Measurements from ENCODE around the gene HOXA2.

Gene HOXA2

GRCh38 chr7:27111751-27112277 is 9.3 kb upstream of the HOXA2 start:
- no peak for DNase-seq (ENCODE audit: low spot score)

- no peak for DNase-seq (ENCODE audit: low spot score)
These were observed 8.7 kb upstream of the HOXA2 start for GRCh38 chr7:27111042-27111750.

GRCh38 chr7:27110186-27111031 is 7.9 kb upstream of the HOXA2 start:
- DNase-seq (ENCODE audit: low spot score): no peak

- DNase-seq (ENCODE audit: low spot score): no peak
These were observed 7.1 kb upstream of the HOXA2 start for GRCh38 chr7:27109466-27110185.

GRCh38 chr7:27108390-27109127 is 6.1 kb upstream of the HOXA2 start:
- DNase-seq (ENCODE audit: low spot score): no peak

DNA sequence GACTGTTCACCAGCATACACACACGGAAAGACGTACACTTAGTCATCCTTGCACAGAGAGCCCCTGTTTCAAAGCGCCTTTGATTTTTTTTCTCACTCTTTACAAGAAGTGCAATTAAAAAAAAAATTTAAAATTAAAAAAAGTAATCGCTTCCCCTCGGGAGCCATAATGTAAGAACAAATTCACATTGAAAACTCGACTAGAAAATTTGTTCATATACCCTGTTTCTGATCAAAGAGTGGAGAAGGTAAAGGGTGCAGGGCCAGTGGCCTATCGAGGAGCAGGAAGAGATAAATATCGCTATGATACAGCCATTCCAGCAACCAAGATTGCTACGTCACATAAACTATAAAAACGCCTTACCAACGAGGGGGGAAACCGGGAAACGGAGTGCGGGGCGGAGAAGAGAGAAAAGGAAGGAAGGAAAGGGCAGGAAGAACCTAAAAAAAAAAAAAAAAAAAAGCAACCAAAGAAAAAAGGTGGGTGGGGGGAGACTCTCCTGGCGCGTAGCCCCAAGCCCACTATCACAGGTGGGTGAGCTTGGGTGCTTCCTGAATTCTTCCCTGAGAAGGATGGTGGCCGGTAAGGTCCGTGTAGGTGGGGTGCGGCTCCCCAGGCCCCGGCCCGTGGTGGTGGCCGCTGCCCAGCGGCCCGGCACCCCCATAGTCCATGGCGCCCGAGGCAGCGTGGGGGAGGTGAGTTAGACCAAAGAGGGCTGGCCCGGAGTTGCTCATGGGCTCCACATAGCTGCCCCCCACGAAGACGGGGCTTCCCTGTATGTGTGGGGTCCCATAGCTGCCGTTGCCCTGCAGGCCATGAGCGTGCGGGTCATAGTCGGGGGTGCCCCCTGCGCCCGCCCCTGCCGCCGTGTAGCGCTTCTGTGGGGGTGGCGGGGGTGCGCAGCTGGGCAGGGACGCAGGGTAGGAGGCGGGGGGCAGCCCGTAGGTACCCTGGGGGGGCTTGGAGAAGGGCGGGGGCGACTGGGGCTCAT is 5.2 kb upstream of the HOXA2 start:
- DNase-seq (ENCODE audit: low spot score): no peak

DNA sequence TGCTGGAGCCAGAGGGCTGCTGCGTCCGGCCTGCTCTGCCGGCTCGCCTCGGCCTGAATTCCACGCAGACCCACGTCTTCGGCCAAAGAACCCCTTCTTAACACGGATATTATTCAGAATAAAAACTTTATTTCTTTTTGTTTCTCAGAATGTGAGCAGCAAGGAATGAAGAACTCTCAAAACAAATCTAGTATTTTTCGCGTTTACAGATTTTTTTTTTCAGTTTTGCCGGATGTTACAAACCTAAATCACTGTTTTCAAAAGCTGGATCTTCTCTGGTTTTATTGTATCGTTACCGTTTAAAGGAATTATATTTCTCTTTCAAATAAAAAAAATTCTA is 4.4 kb upstream of the HOXA2 start:
- DNase-seq (ENCODE audit: low spot score): no peak

GRCh38 chr7:27106181-27106900 is 3.9 kb upstream of the HOXA2 start:
- no peak for DNase-seq (ENCODE audit: low spot score)

GRCh38 chr7:27105301-27106031 is 3.0 kb upstream of the HOXA2 start:
- no peak for DNase-seq (ENCODE audit: low spot score)

GRCh38 chr7:27104341-27105058 is 2.0 kb upstream of the HOXA2 start:
- no peak for DNase-seq (ENCODE audit: low spot score)

- DNase-seq (ENCODE audit: low spot score): no peak
These were observed 1.2 kb upstream of the HOXA2 start for GRCh38 chr7:27103489-27104226.

- DNase-seq (ENCODE audit: low spot score): no peak
These were observed 414 bp downstream of the HOXA2 start for GRCh38 chr7:27101957-27102580.

- DNase-seq (ENCODE audit: low spot score): no peak
These were observed 1.1 kb downstream of the HOXA2 start for GRCh38 chr7:27101171-27101956.

DNA sequence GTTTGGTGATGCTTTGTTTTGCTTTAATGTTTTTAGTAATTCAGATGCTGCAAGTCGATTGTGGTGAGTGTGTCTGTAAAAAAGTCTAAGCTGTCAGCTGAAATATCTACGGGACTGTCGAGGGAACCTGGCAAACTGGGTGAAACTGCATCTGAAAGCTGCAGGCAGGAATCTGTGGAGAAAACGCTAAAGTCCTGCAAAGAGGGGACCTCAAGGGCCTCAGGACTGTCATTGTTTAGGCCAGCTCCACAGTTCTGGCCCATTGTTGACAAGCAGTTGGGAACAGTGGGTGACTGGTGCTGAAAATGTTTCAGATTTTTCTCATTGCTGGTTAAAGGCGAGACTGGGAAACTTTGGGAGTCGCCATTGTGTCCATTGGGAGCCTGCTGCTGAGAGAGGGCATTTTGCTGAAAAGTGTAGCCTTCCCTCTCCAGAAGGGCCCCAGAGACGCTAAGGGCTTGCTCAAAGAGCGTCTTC is 1.8 kb downstream of the HOXA2 start:
- no peak for DNase-seq (ENCODE audit: low spot score)

DNA sequence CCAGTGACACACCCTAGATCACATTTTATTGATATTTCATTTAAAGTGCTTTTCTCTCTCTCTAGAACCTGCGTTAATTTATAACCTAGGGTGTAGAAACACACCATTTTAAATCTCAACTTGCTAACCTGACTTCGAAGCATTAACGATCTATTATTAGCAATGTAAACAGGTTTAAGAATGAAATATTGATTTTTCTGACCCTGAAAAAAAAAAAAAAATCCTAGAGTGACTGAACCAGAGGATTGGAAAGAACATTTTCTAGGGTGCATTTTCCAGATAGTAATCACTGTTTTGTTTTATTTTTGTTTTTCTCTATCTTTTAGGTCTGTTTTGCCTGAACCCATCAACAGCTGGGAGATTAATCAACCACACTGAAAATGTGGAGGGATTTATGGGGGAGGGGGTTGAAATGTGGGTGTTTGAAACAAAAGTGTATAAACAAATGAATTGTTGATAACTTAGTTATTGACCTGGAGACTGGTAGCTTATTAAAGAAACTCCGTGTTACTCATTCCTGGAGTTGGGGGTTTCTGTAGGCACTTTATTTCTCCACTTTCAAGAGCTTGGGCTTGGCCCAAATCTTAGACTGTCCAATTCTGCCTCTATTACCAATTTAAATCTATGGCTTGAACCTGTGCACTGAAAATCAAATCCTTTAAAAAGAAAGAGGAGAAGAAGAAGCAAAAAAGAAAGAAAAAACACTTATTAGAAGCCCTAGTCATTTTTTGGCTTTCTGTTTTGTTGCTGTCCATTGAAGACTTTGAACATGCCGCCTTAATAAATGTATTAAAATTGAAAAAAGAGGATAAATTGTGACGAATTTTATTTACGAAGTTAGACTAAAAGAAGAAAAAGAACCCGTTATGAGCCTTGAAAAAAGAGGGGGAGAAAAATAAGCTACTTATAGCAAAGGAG is 2.8 kb downstream of the HOXA2 start:
- DNase-seq (ENCODE audit: low spot score): no peak
